HG03575 (cell line): ENCODE measurements around the gene SFMBT1.
"Not testable (repeated sequence)": the region's sequence is repeated elsewhere in the genome, so short reads cannot be mapped to it uniquely, and the experiment has no call there.

Experiments used
- ATAC-seq: cut with Tn5 transposase; IDR thresholded peaks from one replicate; pipeline ENCODE4 v1.9.1; 2021; ENCODE audit not compliant: unreplicated experiment, insufficient number of reproducible peaks, low FRiP score; ENCODE audit errors: extremely low read depth

The SFMBT1 gene

GRCh38 chr3:53042651-53043050 lies 3.2 kb downstream of the SFMBT1 start:
- no peak for ATAC-seq

- no peak for ATAC-seq
These were observed 5.5 kb downstream of the SFMBT1 start for GRCh38 chr3:53040351-53040820.

- no peak for ATAC-seq
These were observed 6.5 kb downstream of the SFMBT1 start for GRCh38 chr3:53039376-53039752.

GRCh38 chr3:53038679-53039375 lies 7.0 kb downstream of the SFMBT1 start:
- ATAC-seq = no peak

DNA sequence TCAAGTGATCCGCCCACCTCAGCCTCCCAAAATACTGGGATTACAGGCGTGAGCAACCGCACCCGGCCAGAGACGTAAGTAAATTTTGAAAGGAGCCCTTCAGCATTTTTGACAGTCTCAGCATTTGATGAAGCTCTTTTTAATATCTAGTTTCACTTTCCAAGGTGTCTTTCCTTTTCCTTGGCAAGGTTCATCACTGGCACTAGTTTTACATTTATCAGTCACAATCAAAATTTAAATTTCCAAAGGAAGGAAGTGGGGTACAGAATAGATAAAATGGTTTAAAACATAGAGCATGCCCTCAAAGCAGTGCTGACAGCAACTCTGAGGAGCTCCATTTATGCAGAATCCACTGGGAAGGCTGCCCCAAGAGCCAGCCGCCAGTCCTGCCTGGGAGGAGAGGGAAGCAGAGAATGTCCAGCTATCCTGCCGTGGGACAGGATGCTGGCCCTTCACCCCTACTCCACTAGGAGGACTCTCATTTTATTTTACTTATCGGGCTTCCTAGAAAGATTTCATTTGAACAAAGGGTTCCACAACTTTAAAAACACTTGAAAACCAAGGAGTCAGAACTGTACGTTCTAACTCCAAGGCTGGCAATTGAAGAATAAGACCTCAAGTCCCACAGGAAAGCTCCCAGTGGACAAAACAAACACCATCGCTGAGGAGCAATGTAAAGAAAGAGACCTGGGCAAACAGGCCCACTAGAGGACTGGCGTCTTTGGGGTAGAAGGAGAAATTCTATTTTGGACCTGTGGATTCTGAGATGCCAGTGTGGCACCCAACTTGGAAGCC lies 9.9 kb downstream of the SFMBT1 start:
- ATAC-seq = no peak

- ATAC-seq = not testable (repeated sequence)
These were observed 10.9 kb downstream of the SFMBT1 start for GRCh38 chr3:53035018-53035417.

- ATAC-seq = not testable (repeated sequence)
These were observed 11.5 kb downstream of the SFMBT1 start for GRCh38 chr3:53034411-53034810.

- no peak for ATAC-seq
These were observed 13.3 kb downstream of the SFMBT1 start for GRCh38 chr3:53032609-53033008.

- ATAC-seq = no peak
These were observed 15.0 kb downstream of the SFMBT1 start for GRCh38 chr3:53030619-53031449.

DNA sequence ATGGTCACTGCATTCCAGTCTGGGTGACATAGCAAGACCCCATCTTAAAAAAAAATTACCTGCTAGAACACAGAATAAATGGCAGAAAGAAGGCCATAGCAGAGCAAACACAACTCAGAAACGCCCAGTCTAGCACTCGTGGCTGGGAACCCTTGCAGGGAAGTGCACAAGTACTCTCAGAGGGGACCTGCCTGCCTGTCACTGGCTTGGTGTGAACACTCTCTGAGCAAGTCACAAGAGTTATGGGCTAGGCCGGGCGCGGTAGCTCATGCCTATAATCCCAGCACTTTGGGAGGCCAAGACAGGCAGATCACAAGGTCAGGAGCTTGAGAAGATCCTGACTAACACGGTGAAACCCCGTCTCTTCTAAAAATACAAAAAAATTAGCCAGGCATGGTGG lies 17.2 kb downstream of the SFMBT1 start:
- no peak for ATAC-seq

- ATAC-seq = no peak
These were observed 18.5 kb downstream of the SFMBT1 start for GRCh38 chr3:53027254-53027844.

GRCh38 chr3:53026382-53027162 lies 19.3 kb downstream of the SFMBT1 start:
- ATAC-seq = no peak

GRCh38 chr3:53024315-53024714 lies 21.6 kb downstream of the SFMBT1 start:
- ATAC-seq = no peak

- ATAC-seq = no peak
These were observed 22.6 kb downstream of the SFMBT1 start for GRCh38 chr3:53023072-53023823.

DNA sequence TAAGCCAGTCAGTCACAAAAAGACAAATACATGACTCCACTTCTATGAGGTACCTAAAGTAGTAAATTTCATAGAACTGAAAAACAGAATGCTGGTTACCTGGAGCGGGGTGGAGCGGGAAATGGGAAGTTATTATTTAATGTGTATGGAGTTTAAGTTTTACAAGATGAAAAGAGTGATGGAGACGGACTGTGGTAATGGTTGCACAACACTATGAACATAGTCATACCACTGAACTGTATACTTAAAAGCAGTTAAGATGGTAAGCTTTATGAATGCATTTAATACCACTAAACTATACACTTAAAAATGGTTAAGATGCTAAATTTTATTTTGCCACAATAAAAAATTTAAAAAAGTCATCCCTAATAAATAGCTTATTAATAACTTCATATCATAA lies 23.2 kb downstream of the SFMBT1 start:
- no peak for ATAC-seq

DNA sequence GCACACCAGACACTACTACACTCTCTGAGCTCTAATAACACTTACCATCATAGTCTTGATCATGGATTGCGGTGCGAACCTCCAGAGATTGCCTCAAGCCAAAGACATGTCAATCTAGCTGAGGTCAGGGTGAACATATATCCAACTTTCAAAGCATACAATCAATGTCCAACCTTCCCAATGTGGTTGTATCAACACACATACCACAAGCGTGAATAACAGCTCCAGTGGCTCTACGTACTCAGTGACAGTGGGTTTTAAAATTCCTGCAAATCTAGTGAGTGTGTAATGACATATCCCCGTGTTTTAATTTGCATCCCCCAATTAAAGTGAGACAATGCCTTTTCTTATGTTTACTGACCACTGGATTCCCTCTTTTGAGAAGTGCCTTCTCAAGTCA lies 29.6 kb downstream of the SFMBT1 start:
- ATAC-seq = no peak

DNA sequence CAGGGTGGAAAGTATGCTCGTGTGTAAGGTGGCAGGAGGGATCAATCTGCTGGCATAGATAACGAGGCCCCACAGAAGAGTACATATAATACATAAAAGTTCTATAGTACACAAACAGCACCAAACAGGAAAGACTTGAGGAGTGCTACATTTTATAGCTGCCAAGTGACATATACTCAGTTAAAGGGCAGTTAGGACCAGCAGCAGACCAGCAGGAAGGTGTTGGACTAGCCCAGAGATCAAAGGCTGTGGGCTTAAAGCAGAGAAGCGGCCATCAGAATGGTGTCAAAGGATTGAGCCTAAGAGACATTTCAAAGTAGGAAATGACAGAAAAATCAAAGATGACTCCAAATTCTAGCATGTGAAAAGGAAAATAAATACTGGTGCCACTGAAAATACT lies 34.5 kb downstream of the SFMBT1 start:
- no peak for ATAC-seq
